GM13976 (cell line): Measurements from ENCODE around the gene CD80.
"Not testable (repeated sequence)": the region's sequence is repeated elsewhere in the genome, so short reads cannot be mapped to it uniquely, and the experiment has no call there.

Experiments
- DNase-seq: peaks from one replicate; pipeline ENCODE4 v3.0.0; 2012; ENCODE audit warnings: low spot score
- in situ Hi-C: fragments of 300-500 bp; cut with MboI; formaldehyde crosslinking; loops from one replicate; pipeline ENCODE4 v1.12.0; 2022; ENCODE audit warnings: low sequenced_read_pairs, mixed read lengths, inconsistent platforms; ENCODE audit not compliant: unreplicated experiment
- TF ChIP-seq, protein P1 (sequence below): IDR thresholded peaks from 2 replicates; pipeline ENCODE4 v1.5.1; 2012; ENCODE audit warnings: borderline replicate concordance, mild to moderate bottlenecking; ENCODE audit not compliant: insufficient read depth; ENCODE audit errors: extremely low read depth, missing control alignments, control extremely low read depth

Gene CD80

DNA sequence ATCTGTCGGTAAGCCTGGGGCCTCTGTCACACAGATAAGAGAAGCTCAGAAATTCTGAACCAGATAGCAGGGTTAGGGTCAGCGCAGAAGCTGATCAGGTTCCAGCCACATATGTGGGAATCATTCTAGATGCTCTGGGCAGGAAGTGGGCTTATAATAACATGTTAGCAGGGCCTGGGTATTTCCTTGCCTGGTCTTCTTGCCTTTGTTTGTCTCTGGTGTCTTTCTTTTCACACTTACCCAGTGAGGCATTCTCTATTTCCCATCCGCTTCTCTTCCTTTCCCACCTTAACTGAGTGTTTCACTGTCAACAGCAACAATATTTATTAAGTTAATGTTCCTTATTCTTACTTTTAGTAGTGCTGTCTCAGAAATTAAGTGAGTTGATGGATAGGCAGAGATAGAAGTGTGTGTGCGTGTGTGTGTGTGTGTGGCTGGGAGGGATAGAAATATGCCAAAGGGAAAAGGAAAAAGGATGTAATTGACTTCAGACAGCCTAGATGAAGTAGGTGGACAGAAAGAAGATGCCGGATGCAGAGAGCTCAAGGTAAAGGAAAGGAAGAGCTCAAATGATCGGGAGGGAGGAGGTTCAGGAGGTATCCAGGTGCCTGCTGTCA lies 40.3 kb upstream of the CD80 start:
- no peak for DNase-seq
- TF ChIP-seq, protein P1, sequence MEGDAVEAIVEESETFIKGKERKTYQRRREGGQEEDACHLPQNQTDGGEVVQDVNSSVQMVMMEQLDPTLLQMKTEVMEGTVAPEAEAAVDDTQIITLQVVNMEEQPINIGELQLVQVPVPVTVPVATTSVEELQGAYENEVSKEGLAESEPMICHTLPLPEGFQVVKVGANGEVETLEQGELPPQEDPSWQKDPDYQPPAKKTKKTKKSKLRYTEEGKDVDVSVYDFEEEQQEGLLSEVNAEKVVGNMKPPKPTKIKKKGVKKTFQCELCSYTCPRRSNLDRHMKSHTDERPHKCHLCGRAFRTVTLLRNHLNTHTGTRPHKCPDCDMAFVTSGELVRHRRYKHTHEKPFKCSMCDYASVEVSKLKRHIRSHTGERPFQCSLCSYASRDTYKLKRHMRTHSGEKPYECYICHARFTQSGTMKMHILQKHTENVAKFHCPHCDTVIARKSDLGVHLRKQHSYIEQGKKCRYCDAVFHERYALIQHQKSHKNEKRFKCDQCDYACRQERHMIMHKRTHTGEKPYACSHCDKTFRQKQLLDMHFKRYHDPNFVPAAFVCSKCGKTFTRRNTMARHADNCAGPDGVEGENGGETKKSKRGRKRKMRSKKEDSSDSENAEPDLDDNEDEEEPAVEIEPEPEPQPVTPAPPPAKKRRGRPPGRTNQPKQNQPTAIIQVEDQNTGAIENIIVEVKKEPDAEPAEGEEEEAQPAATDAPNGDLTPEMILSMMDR: no peak
- in situ Hi-C loops: loop anchor here (25.0 kb wide), 1 partner anchor 488 kb away; the partner anchor contains the start of gene GSK3B

DNA sequence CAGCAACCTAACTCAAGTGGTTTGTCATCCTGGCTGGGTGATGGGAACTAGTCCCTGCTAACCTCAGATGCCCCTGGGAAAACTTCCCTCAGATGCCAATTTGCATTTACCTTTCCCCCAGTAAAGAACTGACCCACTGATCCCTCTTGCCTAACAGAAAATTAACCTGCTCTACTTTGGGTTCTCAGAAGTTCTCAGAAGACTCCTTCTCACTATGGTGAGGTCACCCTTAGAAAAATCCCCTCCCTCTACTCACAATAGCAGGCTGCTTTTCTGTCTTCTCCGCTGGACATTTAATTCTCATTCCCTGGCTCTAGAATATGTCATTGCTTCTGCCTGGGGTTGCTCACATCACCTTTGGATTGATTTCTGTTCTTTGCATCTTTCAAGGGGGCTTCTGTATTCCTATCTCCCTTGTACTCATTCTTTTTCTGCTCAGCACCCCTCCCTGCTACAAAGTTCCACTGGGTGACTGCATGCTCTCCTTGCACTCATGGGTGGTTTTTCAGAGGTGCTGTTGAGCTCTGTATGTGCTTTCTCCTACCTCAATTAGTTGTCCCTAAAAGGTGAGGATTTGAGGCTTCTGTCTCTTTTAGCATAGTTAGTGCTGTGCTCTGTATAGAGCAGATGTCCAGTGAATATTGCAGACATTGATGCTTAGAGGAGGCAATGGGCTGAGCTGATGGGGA lies 39.1 kb upstream of the CD80 start:
- TF ChIP-seq, protein P1: no peak
- peak; percentile 54 for DNase-seq

GRCh38 chr3:119597548-119598288 lies 38.3 kb upstream of the CD80 start, which contains the start of gene PLA1A:
Gene PLA1A, plus strand, starts transcription at chr3:119597885. Its CDS starts 29 bp downstream, at chr3:119597914.
- in situ Hi-C loops: loop anchor here (25.0 kb wide), 1 partner anchor 490 kb away; the partner anchor contains the start of gene GSK3B
- TF ChIP-seq, protein P1: no peak
- no peak for DNase-seq

More for the DNA sequence above, 39.1 kb upstream of the CD80 start:
- in situ Hi-C loops: loop anchor here (25.0 kb wide), 1 partner anchor 489 kb away; the partner anchor contains the start of gene GSK3B

GRCh38 chr3:119596398-119596797 lies 37.0 kb upstream of the CD80 start:
- in situ Hi-C loops: loop anchor here (25.0 kb wide), 1 partner anchor 491 kb away; the partner anchor contains the start of gene GSK3B

DNA sequence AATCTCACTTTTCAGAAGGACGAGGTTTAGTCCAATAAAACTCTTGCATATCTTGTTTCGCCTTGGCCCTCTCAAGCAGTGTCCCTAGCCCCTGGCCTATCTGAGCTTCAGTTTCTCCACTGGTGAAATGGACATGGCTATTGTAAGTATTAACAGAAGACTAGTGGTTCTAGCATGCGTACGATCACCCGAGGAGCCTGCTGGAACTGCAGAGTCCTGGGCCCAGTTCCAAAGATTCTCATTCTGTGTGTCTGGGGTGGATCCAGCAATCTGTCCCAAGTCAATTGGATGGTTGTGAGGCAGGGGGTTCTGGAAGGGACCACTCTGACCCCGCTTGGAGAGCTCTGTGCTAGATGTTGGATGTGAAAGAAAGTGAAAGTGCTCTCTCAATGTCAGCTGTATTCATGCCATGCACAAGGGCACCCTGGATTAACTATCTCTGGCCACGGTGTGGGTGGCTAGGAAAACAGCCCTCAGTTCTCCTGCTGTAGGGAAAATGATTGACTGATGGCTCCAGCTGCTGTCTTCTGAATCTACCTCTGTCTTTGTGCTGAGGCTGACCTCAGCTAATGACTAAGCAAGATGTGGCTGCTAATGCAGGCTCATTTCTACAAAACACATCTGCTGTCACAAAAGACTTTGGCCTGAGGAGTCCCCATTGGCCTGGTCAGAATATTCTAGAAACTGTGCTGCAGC lies 36.4 kb upstream of the CD80 start:
- in situ Hi-C loops: loop anchor here (25.0 kb wide), 1 partner anchor 492 kb away; the partner anchor contains the start of gene GSK3B
- DNase-seq: no peak
- TF ChIP-seq, protein P1: no peak

More at GRCh38 chr3:119596398-119596797, 37.0 kb upstream of the CD80 start:
- DNase-seq: no peak
- TF ChIP-seq, protein P1: no peak

GRCh38 chr3:119594929-119595328 lies 35.5 kb upstream of the CD80 start:
- not testable (repeated sequence) for DNase-seq
- in situ Hi-C loops: loop anchor here (25.0 kb wide), 1 partner anchor 492 kb away; the partner anchor contains the start of gene GSK3B
